Right cardiac atrium (tissue), 5 donors: ENCODE data around the gene GSPT2. TPM values are rescaled to one million over a fixed set of nuclear protein-coding genes. Genes with fewer than 3 reads are reported as not detected.
"Not testable (repeated sequence)": the region's sequence is repeated elsewhere in the genome, so short reads cannot be mapped to it uniquely, and the experiment has no call there.

Source experiments
- ATAC-seq, 2 donors: fragments of 200-7000 bp; cut with Tn5 transposase; one replicate each; pipeline versions ENCODE4 v1.8.0 to v1.9.1; 2020; ENCODE audit warnings: moderate library complexity in 2 of 2, mild to moderate bottlenecking in 1 of 2
- DNase-seq, 3 donors: peaks; one replicate each; pipeline ENCODE4 v3.0.0-alpha.2; 2020
- H3K27ac ChIP-seq: one replicate; pipeline ENCODE4 v1.5.1; 2013; ENCODE audit warnings: mild to moderate bottlenecking, low read length, control low read depth, moderate library complexity
- H3K27me3 ChIP-seq: one replicate; pipeline ENCODE4 v1.6.1; 2013; ENCODE audit not compliant: control insufficient read depth, insufficient read depth
- H3K4me1 ChIP-seq: one replicate; pipeline ENCODE4 v1.6.1; 2013; ENCODE audit warnings: low read length; ENCODE audit not compliant: control insufficient read depth, insufficient read depth
- H3K4me3 ChIP-seq: one replicate; pipeline ENCODE4 v1.5.1; 2013; ENCODE audit warnings: low read length, control low read depth
- H3K9me3 ChIP-seq: one replicate; pipeline ENCODE4 v1.6.1; 2013; ENCODE audit warnings: low read length; ENCODE audit not compliant: control insufficient read depth
- WGBS: extraction: QIAGEN DNeasy Blood & Tissue Kit; methylation state at CpG from one replicate; pipeline ENCODE4 v1.1.7; 2013; 5-methylcytosine and 5-hydroxymethylcytosine counted together
- intact Hi-C, 4 donors: fragments of 100-400 bp; cut with DNase I; formaldehyde crosslinking; loops; one replicate each; pipeline versions ENCODE4 v1.11.0 to v1.14.0; 2022 to 2023
- long read RNA-seq, 4 donors: library from polyadenylated mRNA; unstranded; transcript quantifications; one replicate each; pipeline ENCODE4 v2.0.0, GENCODE V29; 2020 to 2021
- polyA plus RNA-seq: library from polyadenylated mRNA; stranded (reverse); fragments of 200-250 nt; gene quantifications from one replicate; pipeline ENCODE4 v1.2.3, GENCODE V29; 2013
- total RNA-seq, 4 donors: library from RNA; stranded (reverse); fragmentation: NEBNext Ultra II Directional; extraction: Animal tissue kit (Norgen Biotek cat#: 25700); gene quantifications; one replicate each; pipeline ENCODE4 v1.2.1, GENCODE V29; 2021
- donor health status: healthy with polysubstance abuse.
- donor health status: DM: no; HTN: yes; CAD: no.
- donor health status: DM: no; HTN: no; CAD: no.
- donor health status: DM: no; HTN: yes; CAD: no; lungs with severe emphysema.
- donor health status: DM: yes; HTN: yes; CAD: no.

The GSPT2 gene
- total RNA-seq (10 to 100 TPM in 2 of 4 donors, 1 to 10 TPM in 2; 9.5 to 11.2 (median 10.0) TPM), polyA plus RNA-seq (6.5 TPM)
- long read RNA-seq, donor 1, transcript GSPT2-201 (1 exons, 2,802 nt) = major isoform, 24 of 24 reads
- long read RNA-seq, donor 1, partial matches to known transcripts = 0 of 24 reads
- long read RNA-seq, donor 1, other reads (novel, unspliced or antisense) = 0 of 24 reads
- long read RNA-seq, donor 2, transcript GSPT2-201 (1 exons, 2,802 nt) = major isoform, 15 of 15 reads
- long read RNA-seq, donor 2, partial matches to known transcripts = 0 of 15 reads
- long read RNA-seq, donor 2, other reads (novel, unspliced or antisense) = 0 of 15 reads
- long read RNA-seq, donor 3, transcript GSPT2-201 (1 exons, 2,802 nt) = major isoform, 26 of 26 reads
- long read RNA-seq, donor 3, partial matches to known transcripts = 0 of 26 reads
- long read RNA-seq, donor 3, other reads (novel, unspliced or antisense) = 0 of 26 reads
- long read RNA-seq, donor 4, transcript GSPT2-201 (1 exons, 2,802 nt) = major isoform, 12 of 12 reads
- long read RNA-seq, donor 4, partial matches to known transcripts = 0 of 12 reads
- long read RNA-seq, donor 4, other reads (novel, unspliced or antisense) = 0 of 12 reads

DNA sequence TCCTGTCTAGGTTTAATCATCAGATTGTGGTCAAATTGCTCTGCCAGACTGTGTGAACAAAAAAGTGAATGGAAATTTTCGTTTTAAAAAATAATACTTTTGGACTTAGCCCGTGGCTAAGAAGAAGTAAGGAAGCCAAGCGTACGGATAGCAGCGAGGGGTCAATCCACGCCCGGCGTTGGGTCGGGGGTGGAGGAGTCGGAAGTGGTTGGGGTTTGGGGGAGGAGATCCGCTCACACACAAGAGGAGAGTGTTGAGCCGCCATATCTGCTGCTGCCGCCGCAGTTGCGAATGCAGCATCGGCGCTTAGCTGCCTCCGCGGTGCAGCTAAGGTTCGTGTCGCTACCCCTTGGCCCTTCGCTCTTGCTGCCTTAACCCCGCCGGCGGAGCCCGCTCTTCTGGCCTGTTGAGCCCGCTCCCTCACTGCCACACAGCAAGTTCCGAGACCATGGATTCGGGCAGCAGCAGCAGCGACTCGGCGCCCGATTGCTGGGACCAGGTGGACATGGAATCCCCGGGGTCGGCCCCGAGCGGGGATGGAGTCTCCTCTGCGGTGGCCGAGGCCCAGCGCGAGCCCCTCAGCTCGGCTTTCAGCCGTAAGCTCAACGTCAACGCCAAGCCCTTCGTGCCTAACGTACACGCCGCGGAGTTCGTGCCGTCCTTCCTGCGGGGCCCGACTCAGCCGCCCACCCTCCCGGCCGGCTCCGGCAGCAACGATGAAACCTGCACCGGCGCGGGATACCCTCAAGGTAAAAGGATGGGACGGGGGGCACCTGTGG lies at the start of gene GSPT2:
GSPT2 (plus strand) TSS at position 264 of the 779 bp plus-strand sequence; CDS start at position 449, 185 bp downstream.
- intact Hi-C loops = no loop called here
- WGBS = under 1% methylated on average over 63 of the region's 63 CpGs
- peak; percentile 98 to 99 for ATAC-seq

DNA sequence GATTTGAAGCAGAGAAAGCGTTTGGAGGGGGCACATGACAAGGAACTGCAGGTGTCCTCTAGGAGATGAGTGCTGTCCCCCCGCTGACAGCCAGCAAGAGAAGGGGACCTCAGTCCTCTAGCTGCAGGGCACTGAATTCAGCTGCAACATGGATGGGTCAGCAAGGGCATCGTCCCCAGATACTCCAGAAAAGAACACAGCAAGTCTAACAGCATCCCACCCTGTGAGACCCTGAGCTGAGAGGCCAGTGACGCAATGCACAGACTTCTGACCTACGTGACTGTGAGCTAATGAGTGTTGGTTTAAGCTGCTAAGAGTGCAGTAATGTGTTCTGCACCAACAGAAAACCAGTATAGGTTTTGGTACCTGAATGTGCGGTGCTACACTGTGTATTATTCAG lies 49.0 kb upstream of the GSPT2 start:
- no peaks in the 10 kb centered on the region for H3K27me3 ChIP-seq
- ATAC-seq (no peak), DNase-seq (no peak)
- WGBS = 79% methylated on average over 6 of the region's 6 CpGs
- H3K9me3 ChIP-seq = no peaks in the 10 kb centered on the region
- H3K4me3 ChIP-seq = no peak overlapping the region
- intact Hi-C loops = no loop called here
- H3K4me1 ChIP-seq = no peaks in the 10 kb centered on the region
- no peak overlapping the region for H3K27ac ChIP-seq

More for the DNA sequence above, at the start of gene GSPT2:
- Histone ChIP-seq H3K27me3 (no peaks in the 10 kb centered on the region), H3K27ac (peak within 1 kb of the TSS; percentile 26), H3K4me1 (no peaks in the 10 kb centered on the region), H3K9me3 (no peaks in the 10 kb centered on the region), H3K4me3 (peak within 1 kb of the TSS; percentile 55)
- DNase-seq = peak; percentile 66 to 86 (median 84)

- H3K4me1 ChIP-seq = no peaks in the 10 kb centered on the region
- intact Hi-C loops = no loop called here
- no peaks in the 10 kb centered on the region for H3K27me3 ChIP-seq
- no peak for DNase-seq
- no peaks in the 10 kb centered on the region for H3K9me3 ChIP-seq
- no peak overlapping the region for H3K27ac ChIP-seq
- H3K4me3 ChIP-seq = no peak overlapping the region
- ATAC-seq = no peak
- WGBS = 86% methylated on average over 8 of the region's 8 CpGs
Measured at GRCh38 chrX:51697397-51697796, 45.8 kb upstream of the GSPT2 start.

- DNase-seq, H3K4me3 ChIP-seq, H3K27ac ChIP-seq, ATAC-seq, H3K27me3 ChIP-seq, intact Hi-C loops, H3K9me3 ChIP-seq, H3K4me1 ChIP-seq: not testable (repeated sequence)
- WGBS = no CpG with 5 or more reads among the region's 87 CpGs
Measured at GRCh38 chrX:51710277-51711164, 32.7 kb upstream of the GSPT2 start, which contains the start of gene CENPVL1. TSS of gene CENPVL1 (plus strand) at chrX:51710512. CDS start at chrX:51710512, 0 bp downstream.

DNA sequence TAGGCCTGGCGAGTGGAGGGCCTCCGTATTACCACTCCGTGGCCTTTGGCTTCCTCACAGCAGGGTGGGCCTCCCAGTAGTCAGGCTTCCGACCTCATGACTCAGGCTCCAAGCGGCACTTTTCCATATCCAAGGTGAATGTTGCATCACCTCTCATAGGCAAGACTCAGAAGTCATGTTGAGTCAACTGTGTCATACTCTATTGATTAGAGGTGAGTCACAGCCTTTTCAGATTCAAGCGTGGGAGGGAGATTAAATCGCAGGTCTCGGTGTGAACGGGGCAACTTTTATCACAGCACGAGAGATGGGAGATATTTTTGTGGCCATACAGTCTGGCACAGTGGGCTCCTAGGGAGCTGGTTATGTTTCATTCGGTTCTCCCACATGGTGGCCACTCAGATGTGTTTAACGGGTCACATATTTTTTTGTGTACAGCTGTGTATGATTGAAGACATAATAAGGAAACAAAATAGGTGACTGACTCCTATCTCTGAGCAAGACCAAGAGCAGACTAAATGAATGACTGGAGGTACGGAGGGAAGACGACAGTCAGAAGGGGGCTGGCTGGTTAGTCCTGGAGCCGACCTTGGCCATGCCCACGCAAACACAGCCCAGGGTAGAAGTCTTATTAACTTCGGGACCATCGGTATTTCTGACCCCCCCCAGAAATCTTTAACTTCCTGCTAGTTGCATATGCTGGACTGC lies 30.1 kb upstream of the GSPT2 start:
- WGBS = no CpG with 5 or more reads among the region's 18 CpGs
- DNase-seq, H3K27ac ChIP-seq, H3K4me1 ChIP-seq, H3K4me3 ChIP-seq, H3K9me3 ChIP-seq, H3K27me3 ChIP-seq, ATAC-seq, intact Hi-C loops: not testable (repeated sequence)

DNA sequence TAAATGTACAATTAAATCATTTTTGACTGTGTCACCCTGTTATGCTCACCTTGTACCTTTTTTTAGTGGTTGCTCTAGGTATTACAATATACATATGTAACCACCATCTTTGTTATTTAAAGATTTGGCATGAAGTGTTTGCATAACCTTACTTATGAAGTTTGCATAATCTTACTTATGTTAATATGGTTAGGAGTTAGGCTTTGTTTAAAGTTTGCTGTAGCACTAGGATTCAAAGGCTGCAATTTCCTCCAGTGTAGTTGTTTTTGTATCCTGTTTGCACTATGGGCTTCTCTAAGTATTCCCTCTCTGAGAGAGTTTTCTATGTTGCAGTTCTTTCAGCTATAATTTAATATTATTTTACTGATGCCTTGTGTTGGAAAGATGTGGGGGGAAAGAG lies 15.0 kb upstream of the GSPT2 start:
- no peak for ATAC-seq
- Histone ChIP-seq H3K4me3 (no peak overlapping the region), H3K27me3 (no peaks in the 10 kb centered on the region), H3K9me3 (no peaks in the 10 kb centered on the region), H3K4me1 (no peaks in the 10 kb centered on the region), H3K27ac (no peak overlapping the region)
- intact Hi-C loops = no loop called here
- DNase-seq = no peak

GRCh38 chrX:51737091-51737490 lies 6.2 kb upstream of the GSPT2 start:
- Histone ChIP-seq H3K27ac (no peak overlapping the region), H3K4me3 (no peak overlapping the region), H3K27me3 (no peaks in the 10 kb centered on the region), H3K4me1 (no peaks in the 10 kb centered on the region), H3K9me3 (no peaks in the 10 kb centered on the region)
- ATAC-seq (no peak), DNase-seq (no peak)
- intact Hi-C loops = no loop called here
- WGBS = 65% methylated on average over 2 of the region's 2 CpGs

GRCh38 chrX:51742586-51742985 lies 656 bp upstream of the GSPT2 start:
- H3K27me3 ChIP-seq = no peaks in the 10 kb centered on the region
- intact Hi-C loops = no loop called here
- ATAC-seq (no peak), DNase-seq (peak in 1 of 3 donors; percentile 22)
- no peaks in the 10 kb centered on the region for H3K4me1 ChIP-seq
- peak overlapping the region; percentile 55 for H3K4me3 ChIP-seq
- H3K27ac ChIP-seq = no peak overlapping the region
- 77% methylated on average over 3 of the region's 3 CpGs for WGBS
- H3K9me3 ChIP-seq = no peaks in the 10 kb centered on the region

GRCh38 chrX:51747671-51748070 lies 4.4 kb downstream of the GSPT2 start:
- Histone ChIP-seq H3K4me3 (no peak overlapping the region), H3K9me3 (no peaks in the 10 kb centered on the region), H3K4me1 (no peaks in the 10 kb centered on the region), H3K27me3 (no peaks in the 10 kb centered on the region), H3K27ac (no peak overlapping the region)
- DNase-seq (no peak), ATAC-seq (no peak)
- intact Hi-C loops = no loop called here
